HepG2 (cell line): Measurements from ENCODE around the gene NUDT14. TPM values are rescaled to one million over a fixed set of nuclear protein-coding genes. Genes with fewer than 3 reads are reported as not detected.

ENCODE experiments used
- ATAC-seq: fragments of 200-7000 bp; cut with Tn5 transposase; 3 replicates; pipeline ENCODE4 v1.9.1; 2020; ENCODE audit warnings: mild to moderate bottlenecking, moderate library complexity
- BruUV-seq: library from RNA; stranded (reverse); fragments of 400-500 nt; replicated peaks from 2 replicates; lab custom pipeline; 2021; lab: Mats Ljungman, UMichigan
- CTCF ChIA-PET: fragments of 300-600 bp; formaldehyde crosslinking; extraction: SDS; loops from one replicate; lab custom pipeline; 2021; ENCODE audit warnings: low total read pairs, inconsistent platforms, low intra/inter-chr PET ratio; lab: Yijun Ruan, JAX
- POLR2A ChIA-PET: fragments of 350-600 bp; sonication (Branson Sonifier 250); formaldehyde crosslinking; loops from one replicate; lab custom pipeline; 2020; ENCODE audit warnings: antibody characterized with exemption, inconsistent platforms; lab: Yijun Ruan, JAX
- DNase-seq: peaks from one replicate; pipeline ENCODE4 v3.0.0-alpha.2; 2015; ENCODE audit warnings: low spot score
- FAIRE-seq: peaks from 3 replicates; lab custom pipeline; 2011; peaks lifted over from hg19 to GRCh38; lab: Jason Lieb, UNC
- H2AFZ ChIP-seq: one replicate; pipeline ENCODE4 v1.6.1; 2011; ENCODE audit warnings: low read length, inconsistent platforms
- H3K27ac ChIP-seq: fragments of 300-600 bp; 3 replicates; pipeline ENCODE4 v1.8.0; 2011; ENCODE audit warnings: mixed run types, mild to moderate bottlenecking, mixed read lengths, low read length, inconsistent platforms; ENCODE audit not compliant: insufficient read depth; ENCODE audit errors: extremely low read length
- H3K27me3 ChIP-seq, 2 experiments: fragments of 200-600 bp in 1 of 2; 2 replicates in 1 of 2; 3 replicates in 1 of 2; pipeline versions ENCODE4 v1.6.0 to v1.8.0; 2011; ENCODE audit warnings: low read length in 2 of 2, mild to moderate bottlenecking in 2 of 2, moderate library complexity in 2 of 2, inconsistent platforms in 1 of 2; ENCODE audit not compliant: insufficient read depth in 2 of 2, control insufficient read depth in 1 of 2
- H3K36me3 ChIP-seq, 2 experiments: fragments of 200-600 bp in 1 of 2; replicated peaks in 1 of 2; 2 replicates in 1 of 2; 3 replicates in 1 of 2; pipeline versions ENCODE4 v1.5.1 to v1.8.0; 2011; ENCODE audit warnings: low read length in 2 of 2, inconsistent platforms in 1 of 2; ENCODE audit not compliant: insufficient read depth in 2 of 2, control insufficient read depth in 1 of 2
- H3K4me1 ChIP-seq: 2 replicates; pipeline ENCODE4 v1.5.1; 2012; ENCODE audit warnings: low read length, inconsistent platforms; ENCODE audit not compliant: insufficient read depth
- H3K4me2 ChIP-seq: 2 replicates; pipeline ENCODE4 v1.6.0; 2011; ENCODE audit warnings: low read depth, low read length, inconsistent platforms
- H3K4me3 ChIP-seq, 3 experiments: fragments of 200-600 bp in 1 of 3; sonication (generic), shearing (Covaris generic) in 1 of 3; replicated peaks in 1 of 3; 2 replicates each; pipeline ENCODE4 v1.5.1; 2011 to 2016; ENCODE audit warnings: low read length in 3 of 3, inconsistent platforms in 2 of 3, low read depth in 2 of 3, mild to moderate bottlenecking in 2 of 3, control low read depth in 1 of 3, mixed read lengths in 1 of 3; ENCODE audit not compliant: insufficient read depth in 1 of 3
- H3K79me2 ChIP-seq: one replicate; pipeline ENCODE4 v1.6.1; 2011; ENCODE audit warnings: low read length, inconsistent platforms; ENCODE audit not compliant: insufficient read depth
- H3K9ac ChIP-seq: 2 replicates; pipeline ENCODE4 v1.6.0; 2011; ENCODE audit warnings: mild to moderate bottlenecking, low read depth, low read length, inconsistent platforms; ENCODE audit not compliant: insufficient read depth
- H3K9me3 ChIP-seq: 2 replicates; pipeline ENCODE4 v1.5.1; 2012; ENCODE audit warnings: mild to moderate bottlenecking, low read length
- H4K20me1 ChIP-seq: 2 replicates; pipeline ENCODE4 v1.6.0; 2011; ENCODE audit warnings: inconsistent platforms, mild to moderate bottlenecking, low read length, moderate library complexity; ENCODE audit not compliant: insufficient read depth
- CEBPB ChIP-seq: IDR thresholded peaks from 2 replicates; pipeline ENCODE4 v1.6.1; 2011; ENCODE audit warnings: low read depth, low read length, improper control_type of control experiment, borderline replicate concordance
- GATAD1 ChIP-seq: IDR thresholded peaks from 2 replicates; pipeline ENCODE4 v1.6.1; 2016; ENCODE audit warnings: missing genetic modification reagents, missing compliant biosample characterization
- IKZF1 ChIP-seq: fragments of 450-650 bp; IDR thresholded peaks from 2 replicates; pipeline ENCODE4 v1.7.1; 2016
- YEATS4 ChIP-seq: sonication (generic); formaldehyde crosslinking; IDR thresholded peaks from 2 replicates; pipeline ENCODE4 v1.4.0; 2020; ENCODE audit warnings: missing genetic modification reagents, borderline replicate concordance
- ZNF672 ChIP-seq: sonication (generic); formaldehyde crosslinking; IDR thresholded peaks from 2 replicates; pipeline ENCODE4 v1.8.1; 2022; ENCODE audit warnings: missing genetic modification reagents
- WGBS: methylation state at CpG from one replicate; pipeline ENCODE4 v1.1.6; 2017; ENCODE audit warnings: low lambda C conversion rate; 5-methylcytosine and 5-hydroxymethylcytosine counted together
- in situ Hi-C: cut with HindIII; loops from 2 replicates; pipeline ENCODE4 v1.10.0; 2017; ENCODE audit warnings: low pct_unique_long_range_greater_than_20kb; ENCODE audit not compliant: extremely low pct_ligation_motif_present
- intact Hi-C: fragments of 100-400 bp; cut with micrococcal nuclease; formaldehyde crosslinking; loops from one replicate; pipeline ENCODE4 v1.10.0; 2022; ENCODE audit not compliant: unreplicated experiment
- polyA plus RNA-seq, 8 experiments: library from polyadenylated mRNA; depleted of rRNA in 3 of 8; stranded (reverse) in 7 of 8; unstranded in 1 of 8; fragments of >200 nt; fragmentation: Illumina TruSeq in 4 of 8; extraction: Trizol in 4 of 8; gene quantifications; 2 replicates each; pipeline versions ENCODE4 v1.2.1 to v1.2.3, GENCODE V29; 2011 to 2016; ENCODE audit warnings: low read depth in 4 of 8, missing spikeins in 1 of 8, mixed read lengths in 1 of 8; ENCODE audit not compliant: insufficient read depth in 1 of 8
- total RNA-seq, 5 experiments: library from RNA; depleted of rRNA; stranded (reverse); fragments of >200 nt; fragmentation: Illumina TruSeq; extraction: Trizol; gene quantifications; 2 replicates each; pipeline ENCODE4 v1.2.3, GENCODE V29; 2016; ENCODE audit warnings: low read depth in 1 of 5
- TF ChIP-seq, protein P1 (sequence below): sonication (generic); formaldehyde crosslinking; IDR thresholded peaks from 2 replicates; pipeline ENCODE4 v1.5.0; 2020; ENCODE audit warnings: mild to moderate bottlenecking, missing genetic modification reagents

Gene NUDT14
- total and polyA plus RNA-seq, 2 of the 13 experiments (the other 11 are each of a cell fraction or from before 2014, with no cell fraction given), result 5.8 to 6.1 TPM

DNA sequence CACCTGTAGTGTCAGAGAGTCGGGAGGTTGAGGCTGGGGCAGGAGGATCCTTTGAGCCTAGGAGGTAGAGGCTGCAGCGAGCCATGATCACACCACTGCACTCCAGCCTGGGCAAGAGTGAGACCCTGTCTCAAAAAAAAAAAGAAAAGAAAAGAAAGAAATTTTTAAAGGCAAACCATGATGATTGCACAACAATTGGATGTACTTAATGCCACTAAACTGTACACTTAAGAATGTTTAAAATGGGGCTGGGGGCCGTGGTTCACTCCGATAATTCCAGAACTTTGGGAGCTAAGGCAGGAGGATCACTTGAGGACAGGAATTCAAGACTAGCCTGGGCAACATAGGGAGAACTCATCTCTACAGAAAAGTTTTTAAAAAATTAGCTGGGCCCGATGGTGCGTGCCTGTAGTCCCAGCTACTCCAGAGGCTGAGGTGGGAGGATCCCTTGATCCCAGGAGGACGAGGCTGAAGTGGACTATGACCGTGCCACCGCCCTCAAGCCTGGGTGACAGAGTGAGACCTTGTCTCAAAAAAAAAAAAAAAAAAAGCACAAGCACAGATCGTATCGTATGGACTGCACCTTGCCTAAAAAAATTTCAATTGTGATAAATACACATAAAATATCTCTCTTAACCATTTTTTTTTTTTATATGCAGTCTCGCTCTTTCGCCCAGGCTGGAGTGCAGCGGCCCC is 45.3 kb downstream of the NUDT14 start:
- Histone ChIP-seq H3K9ac (no peak overlapping the region), H3K4me2 (no peak overlapping the region), H3K4me3 (no peak overlapping the region), H3K79me2 (no peaks in the 10 kb centered on the region), H2AFZ (no peak overlapping the region), H3K27me3 (peaks cover 3% of the 10 kb centered on the region in 2 experiments; a peak in 2 of 5 replicates), H3K27ac (no peak overlapping the region), H4K20me1 (no peaks in the 10 kb centered on the region), H3K4me1 (no peaks in the 10 kb centered on the region), H3K36me3 (no peaks in the 10 kb centered on the region), H3K9me3 (peaks cover 20% of the 10 kb centered on the region)
- ATAC-seq (no peak), FAIRE-seq (no peak), DNase-seq (no peak)
- no peak for TF ChIP-seq YEATS4
- TF ChIP-seq, protein P1, sequence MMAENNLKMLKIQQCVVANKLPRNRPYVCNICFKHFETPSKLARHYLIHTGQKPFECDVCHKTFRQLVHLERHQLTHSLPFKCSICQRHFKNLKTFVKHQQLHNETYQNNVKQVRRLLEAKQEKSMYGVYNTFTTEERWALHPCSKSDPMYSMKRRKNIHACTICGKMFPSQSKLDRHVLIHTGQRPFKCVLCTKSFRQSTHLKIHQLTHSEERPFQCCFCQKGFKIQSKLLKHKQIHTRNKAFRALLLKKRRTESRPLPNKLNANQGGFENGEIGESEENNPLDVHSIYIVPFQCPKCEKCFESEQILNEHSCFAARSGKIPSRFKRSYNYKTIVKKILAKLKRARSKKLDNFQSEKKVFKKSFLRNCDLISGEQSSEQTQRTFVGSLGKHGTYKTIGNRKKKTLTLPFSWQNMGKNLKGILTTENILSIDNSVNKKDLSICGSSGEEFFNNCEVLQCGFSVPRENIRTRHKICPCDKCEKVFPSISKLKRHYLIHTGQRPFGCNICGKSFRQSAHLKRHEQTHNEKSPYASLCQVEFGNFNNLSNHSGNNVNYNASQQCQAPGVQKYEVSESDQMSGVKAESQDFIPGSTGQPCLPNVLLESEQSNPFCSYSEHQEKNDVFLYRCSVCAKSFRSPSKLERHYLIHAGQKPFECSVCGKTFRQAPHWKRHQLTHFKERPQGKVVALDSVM, result peak; percentile 37; the same call in 1 of the 2 replicates
- TF ChIP-seq CEBPB, result peak; percentile 53; the same call in 1 of the 2 replicates
- WGBS, result 41% methylated on average over 14 of the region's 14 CpGs
- ChIA-PET CTCF (no interaction called here), POLR2A (interaction anchor here (0.7 kb wide), 1 partner anchor 1763 kb away, joined by 5 read pairs; no protein-coding TSS in a partner anchor)
- in situ Hi-C loops, result no loop called here
- intact Hi-C loops, result no loop called here
- no TSS peak for BruUV-seq

DNA sequence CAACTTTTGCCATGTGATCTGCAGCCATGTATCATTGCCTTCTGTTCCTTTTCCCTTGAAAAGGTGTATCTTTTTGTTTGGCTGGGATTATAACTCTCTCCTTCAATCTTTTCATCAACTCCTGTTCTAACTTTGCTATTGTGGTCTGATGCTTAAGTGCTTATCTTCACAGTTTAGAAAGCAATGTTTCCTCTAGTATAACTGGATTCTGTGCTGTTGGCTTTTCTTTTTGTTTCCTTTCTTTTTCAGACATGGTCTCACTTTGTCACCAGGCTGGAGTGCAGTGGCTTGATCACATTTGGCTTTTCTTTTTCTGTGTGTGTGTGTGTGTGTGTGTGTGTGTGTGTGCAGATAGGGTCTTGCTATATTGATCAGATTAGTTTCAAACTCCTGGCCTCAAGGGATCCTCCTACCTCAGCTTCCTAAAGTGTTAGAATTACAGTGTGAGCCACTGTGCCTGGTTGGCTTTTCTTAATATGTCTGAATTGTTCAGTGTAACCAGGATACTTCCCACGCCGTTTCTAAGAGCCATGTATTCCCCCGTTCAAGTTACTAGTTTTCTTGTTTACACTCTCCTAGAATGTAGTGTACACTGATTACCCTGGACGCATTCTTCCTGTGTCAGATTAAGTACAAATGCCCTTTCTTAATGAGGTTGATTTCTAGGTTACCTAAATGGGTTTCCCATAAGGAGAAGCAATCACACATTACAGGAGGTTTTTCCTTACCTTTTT is 48.0 kb downstream of the NUDT14 start:
- Histone ChIP-seq H3K36me3 (no peaks in the 10 kb centered on the region), H3K79me2 (no peaks in the 10 kb centered on the region), H4K20me1 (no peaks in the 10 kb centered on the region), H3K27me3 (peaks cover 3% of the 10 kb centered on the region in 2 experiments; a peak in 1 of 5 replicates), H3K9me3 (peaks cover 14% of the 10 kb centered on the region), H3K4me3 (no peak overlapping the region), H2AFZ (no peak overlapping the region), H3K4me2 (no peak overlapping the region), H3K4me1 (no peaks in the 10 kb centered on the region), H3K9ac (no peak overlapping the region), H3K27ac (no peak overlapping the region)
- FAIRE-seq, result no peak
- 0% methylated on average over 4 of the region's 4 CpGs for WGBS
- intact Hi-C loops (no loop called here), in situ Hi-C loops (no loop called here)
- no peak for DNase-seq
- ChIA-PET POLR2A (no interaction called here), CTCF (no interaction called here)
- BruUV-seq, result no TSS peak
- TF ChIP-seq GATAD1 (CRISPR knock-in tag), result no peak
- no peak for TF ChIP-seq ZNF672 (CRISPR knock-in tag)
- TF ChIP-seq IKZF1, result no peak
- no peak for ATAC-seq
